ENCODE data around the gene MAP7.

GRCh38 chr6:136566851-136567250 is 16.6 kb upstream of the MAP7 start:
- TF ChIP-seq, protein P1, sequence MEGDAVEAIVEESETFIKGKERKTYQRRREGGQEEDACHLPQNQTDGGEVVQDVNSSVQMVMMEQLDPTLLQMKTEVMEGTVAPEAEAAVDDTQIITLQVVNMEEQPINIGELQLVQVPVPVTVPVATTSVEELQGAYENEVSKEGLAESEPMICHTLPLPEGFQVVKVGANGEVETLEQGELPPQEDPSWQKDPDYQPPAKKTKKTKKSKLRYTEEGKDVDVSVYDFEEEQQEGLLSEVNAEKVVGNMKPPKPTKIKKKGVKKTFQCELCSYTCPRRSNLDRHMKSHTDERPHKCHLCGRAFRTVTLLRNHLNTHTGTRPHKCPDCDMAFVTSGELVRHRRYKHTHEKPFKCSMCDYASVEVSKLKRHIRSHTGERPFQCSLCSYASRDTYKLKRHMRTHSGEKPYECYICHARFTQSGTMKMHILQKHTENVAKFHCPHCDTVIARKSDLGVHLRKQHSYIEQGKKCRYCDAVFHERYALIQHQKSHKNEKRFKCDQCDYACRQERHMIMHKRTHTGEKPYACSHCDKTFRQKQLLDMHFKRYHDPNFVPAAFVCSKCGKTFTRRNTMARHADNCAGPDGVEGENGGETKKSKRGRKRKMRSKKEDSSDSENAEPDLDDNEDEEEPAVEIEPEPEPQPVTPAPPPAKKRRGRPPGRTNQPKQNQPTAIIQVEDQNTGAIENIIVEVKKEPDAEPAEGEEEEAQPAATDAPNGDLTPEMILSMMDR (IDR thresholded peaks at IDR 0.05 in 8 of 11, conservative IDR thresholded peaks at IDR 0.05 in 3 of 11), result no peak
- TF ChIP-seq POLR2A (IDR thresholded peaks at IDR 0.05), result no peak
- no peak for TF ChIP-seq POLR2AphosphoS5 (IDR thresholded peaks at IDR 0.05)
